Stimulated activated CD4-positive, alpha-beta T cell treated with anti-CD3 and anti-CD28 coated beads, Interleukin-12 subunit alpha, Interleukin-12 subunit beta, amount 100 ng/mL, for 48 hours (primary cell): ENCODE measurements around the gene CAV3.
"Not testable (repeated sequence)": the region's sequence is repeated elsewhere in the genome, so short reads cannot be mapped to it uniquely, and the experiment has no call there.

Experiments
- DNase-seq, 3 donors: peaks; one replicate each; pipeline ENCODE4 v3.0.0-alpha.2; 2020; ENCODE audit warnings: low read depth in 2 of 3, low spot score in 1 of 3

CAV3 gene

DNA sequence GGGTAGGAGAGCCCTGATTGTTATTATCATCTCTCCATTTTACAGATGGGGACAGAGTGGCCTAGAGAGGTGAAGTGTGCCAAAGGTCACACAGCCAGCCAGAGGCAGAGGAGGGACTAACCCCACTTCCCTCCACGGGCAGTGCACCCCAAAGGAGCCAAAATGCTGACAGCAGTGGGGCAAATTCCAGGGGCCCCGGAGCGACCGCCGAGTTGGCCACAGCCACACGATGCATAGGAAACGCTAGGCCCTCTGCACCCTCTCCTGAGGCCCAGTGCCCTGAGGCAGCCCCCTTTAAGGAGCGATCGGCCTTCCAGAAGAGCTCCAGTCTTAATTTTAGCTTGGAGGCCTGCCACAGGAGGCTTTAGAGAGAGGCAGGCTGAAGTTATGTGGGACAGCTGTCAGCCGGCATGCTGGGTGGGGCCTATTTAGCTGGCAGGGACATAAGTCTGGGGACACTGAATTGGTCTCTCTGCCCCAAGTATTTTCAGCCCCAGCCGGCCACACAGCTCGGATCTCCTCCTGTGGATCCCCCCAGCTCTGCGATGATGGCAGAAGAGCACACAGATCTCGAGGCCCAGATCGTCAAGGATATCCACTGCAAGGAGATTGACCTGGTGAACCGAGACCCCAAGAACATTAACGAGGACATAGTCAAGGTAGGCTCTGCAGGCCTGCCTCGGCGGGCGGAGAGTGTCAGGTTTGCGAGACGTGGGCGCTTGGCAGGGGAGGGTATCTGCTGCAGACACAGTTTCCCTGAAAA lies at the start of gene CAV3:
CAV3 (plus strand) TSS at position 471 of the 763 bp plus-strand sequence; CDS start at position 546, 75 bp downstream.
- DNase-seq, result no peak

DNA sequence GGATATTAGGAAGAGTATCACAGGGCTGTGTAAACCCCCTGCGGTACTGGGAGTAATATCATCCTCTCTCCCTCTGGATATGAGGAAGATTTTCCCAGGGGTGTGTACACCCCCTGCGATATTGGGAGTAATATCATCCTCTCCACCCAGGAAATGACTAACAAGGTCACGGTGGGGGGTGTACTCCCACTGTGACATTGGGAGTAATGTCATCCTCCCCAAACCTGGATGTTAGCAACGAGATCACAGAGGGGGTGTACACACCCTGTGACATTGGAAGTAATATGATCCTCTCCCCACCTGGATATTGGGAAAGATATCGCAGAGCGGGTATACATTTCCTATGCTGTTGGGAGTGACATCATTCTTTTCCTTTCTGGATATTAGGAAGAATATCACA lies 48.6 kb upstream of the CAV3 start:
- not testable (repeated sequence) for DNase-seq

DNA sequence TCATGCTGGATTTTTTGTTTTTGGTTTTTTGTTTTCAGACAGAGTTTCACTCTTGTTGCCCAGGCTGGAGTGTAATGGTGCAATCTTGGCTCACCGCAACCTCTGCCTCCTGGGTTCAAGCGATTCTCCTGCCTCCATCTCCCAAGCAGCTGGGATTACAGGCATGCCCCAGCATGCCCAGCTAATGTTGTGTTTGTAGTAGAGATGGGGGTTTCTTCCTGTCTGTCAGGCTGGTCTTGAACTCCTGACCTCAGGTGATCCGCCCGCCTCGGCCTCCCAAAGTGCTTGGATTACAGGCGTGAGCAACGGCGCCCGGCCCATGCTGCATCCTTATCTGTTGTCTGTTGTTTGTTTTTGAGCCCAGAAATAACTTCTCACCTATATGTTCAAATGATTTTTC lies 42.3 kb upstream of the CAV3 start:
- not testable (repeated sequence) for DNase-seq

- DNase-seq, result peak in 1 of 3 donors; percentile 1
These were observed 31.0 kb upstream of the CAV3 start for GRCh38 chr3:8702560-8702959.

DNA sequence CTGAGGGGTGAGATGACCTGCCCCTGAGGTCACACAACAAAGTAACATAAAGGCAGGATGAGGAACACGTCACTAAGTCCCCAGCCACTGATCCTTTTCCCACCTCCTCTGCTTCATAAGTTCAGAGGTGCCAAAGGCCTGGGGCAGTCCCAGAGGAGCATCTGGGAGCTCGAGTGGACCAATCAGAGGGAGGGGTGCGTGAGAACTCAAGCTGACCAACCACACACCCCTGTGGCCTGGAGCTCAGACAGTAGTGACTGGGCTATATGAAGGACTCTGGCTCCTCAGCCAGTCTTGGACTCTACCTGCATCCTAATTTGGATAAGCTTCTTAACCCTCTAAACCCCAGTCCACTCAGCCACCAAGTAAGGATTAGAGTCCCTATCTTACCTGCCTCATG lies 28.0 kb upstream of the CAV3 start:
- no peak for DNase-seq

DNA sequence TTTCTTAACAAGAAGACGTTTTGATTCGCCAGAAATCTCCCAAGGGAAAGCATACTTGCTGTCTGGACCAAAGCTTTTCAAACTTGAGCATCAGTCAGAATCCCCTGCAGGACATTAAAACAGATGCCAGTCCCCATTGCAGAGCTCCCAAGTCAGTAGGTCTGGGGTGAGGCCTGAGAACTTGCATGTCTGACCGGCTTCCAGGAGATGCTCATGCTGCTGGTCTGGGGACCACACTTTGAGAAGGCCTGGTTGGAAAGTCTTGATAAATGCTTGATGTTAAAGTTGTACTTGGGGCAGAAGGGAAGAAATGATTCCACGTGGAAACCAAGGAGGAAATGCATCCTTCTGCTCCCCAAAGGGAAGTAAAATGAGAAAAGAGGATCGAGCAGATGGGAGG lies 24.3 kb upstream of the CAV3 start:
- DNase-seq, result no peak

DNA sequence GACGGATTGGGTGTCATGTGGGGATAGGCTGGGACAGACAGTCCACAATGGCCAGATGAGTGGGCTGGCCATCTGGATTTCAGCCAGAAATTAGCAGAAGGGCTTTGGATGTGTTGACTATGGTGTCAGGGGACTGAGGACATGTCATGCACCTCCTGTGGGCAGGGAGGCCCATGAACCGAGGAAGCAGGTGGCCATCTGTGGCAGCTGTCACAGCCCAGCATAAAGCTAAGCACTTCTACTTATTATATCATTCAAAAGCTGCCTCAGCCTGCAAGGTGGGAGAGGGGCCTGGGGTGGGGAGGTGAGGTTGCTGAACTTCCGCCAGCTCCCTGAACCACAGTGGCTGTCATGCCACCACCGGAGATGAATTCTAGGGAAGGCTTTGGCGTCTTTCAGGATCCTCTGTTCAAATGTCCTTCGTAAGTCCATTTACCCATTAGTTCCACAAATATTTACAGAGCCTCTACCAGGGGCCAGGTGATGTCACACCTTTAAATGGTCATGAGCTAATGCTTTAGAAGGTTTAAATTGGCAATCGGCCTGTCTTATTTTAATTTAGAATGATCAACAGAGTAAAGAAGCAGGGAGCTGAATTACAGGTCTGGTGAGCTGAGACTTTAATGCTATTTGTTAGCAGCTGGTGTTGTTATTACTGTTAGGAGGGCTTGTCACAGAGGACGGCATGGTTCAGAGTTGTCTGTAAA lies 23.6 kb upstream of the CAV3 start:
- DNase-seq, result no peak

DNA sequence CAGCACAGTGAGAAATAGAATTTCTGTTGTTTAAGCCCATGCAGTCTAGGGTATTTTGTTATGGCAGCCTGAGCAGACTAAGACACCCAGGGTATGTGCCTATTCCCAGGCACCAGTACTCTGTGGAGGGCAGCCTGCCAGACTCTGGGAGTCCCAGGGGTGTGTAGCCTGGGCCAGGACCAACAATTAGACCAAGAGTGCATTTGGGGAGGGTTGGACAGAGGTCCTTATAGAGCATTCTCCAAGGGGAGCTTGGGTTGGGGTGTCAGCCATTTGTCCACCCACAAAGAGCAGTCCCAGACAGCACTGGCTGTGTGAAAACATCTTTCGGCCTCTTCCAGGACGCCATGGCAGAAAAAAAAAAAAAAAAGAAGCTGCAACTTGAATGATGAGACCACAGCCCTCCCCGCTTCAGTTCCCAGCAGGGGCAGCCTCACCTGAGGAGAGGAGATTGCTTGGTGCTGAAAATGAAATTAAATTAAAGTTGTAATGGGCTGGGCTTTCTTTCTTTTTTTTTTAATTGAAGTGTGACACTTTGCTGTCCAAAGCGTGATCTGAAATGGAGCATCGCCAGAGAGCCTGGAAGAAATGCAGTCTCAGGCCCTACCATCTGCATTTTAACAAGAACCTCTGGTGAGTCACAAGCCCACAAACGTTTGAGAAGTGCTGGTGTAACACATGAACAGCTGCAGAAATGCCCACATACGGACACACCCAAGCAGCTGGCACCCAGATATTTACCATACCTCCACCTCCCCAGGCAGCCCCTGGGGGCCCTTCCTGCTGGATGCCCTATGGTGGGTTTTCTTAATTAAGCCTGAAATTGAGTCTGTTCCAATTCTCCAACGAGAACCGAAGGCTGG lies 21.3 kb upstream of the CAV3 start:
- DNase-seq, result no peak

- DNase-seq, result no peak
These were observed 20.7 kb upstream of the CAV3 start for GRCh38 chr3:8712908-8713255.

GRCh38 chr3:8713901-8714759 lies 19.5 kb upstream of the CAV3 start:
- no peak for DNase-seq

DNA sequence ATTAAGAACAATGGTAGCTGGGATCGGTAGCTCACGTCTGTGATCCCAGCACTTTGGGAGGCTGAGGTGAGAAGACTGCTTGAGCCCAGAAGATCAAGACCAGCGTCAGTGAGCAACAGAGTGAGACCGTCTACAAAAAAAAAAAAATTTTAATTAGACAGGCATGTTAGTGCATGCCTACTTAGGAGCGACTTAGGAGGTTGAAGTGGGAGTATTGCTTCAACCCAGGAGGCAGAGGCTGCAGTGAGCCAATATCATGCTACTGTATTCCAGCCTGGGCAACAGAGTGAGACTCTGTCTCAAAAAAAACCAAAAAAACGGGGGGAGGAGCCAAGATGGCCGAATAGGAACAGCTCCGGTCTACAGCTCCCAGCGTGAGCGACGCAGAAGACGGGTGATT lies 17.8 kb upstream of the CAV3 start:
- not testable (repeated sequence) for DNase-seq

- no peak for DNase-seq
These were observed 10.8 kb upstream of the CAV3 start for GRCh38 chr3:8722808-8723207.

GRCh38 chr3:8723612-8724011 lies 10.0 kb upstream of the CAV3 start:
- no peak for DNase-seq

- no peak for DNase-seq
These were observed 9.4 kb upstream of the CAV3 start for GRCh38 chr3:8724108-8724752.

GRCh38 chr3:8727605-8728512 lies 5.7 kb upstream of the CAV3 start:
- no peak for DNase-seq

DNA sequence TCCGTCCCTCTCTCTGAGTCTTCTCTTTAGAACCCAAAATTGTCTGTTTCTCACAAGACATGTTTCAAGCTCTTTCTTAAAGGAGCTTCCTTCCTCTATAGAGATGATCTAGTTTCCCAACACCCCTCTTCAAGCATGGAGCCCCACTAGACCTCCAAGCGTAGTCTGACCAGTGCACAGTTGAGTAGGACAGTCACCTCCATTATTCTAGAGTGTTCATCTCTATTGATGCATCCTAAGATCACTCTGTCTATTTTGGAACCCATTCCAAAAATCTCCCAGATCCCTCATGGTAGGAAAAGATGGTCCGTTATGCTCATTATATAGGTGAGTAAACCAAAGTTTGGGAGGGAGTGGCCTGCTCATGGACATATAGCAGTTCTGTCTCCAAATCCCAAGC lies 4.1 kb upstream of the CAV3 start:
- DNase-seq, result no peak

DNA sequence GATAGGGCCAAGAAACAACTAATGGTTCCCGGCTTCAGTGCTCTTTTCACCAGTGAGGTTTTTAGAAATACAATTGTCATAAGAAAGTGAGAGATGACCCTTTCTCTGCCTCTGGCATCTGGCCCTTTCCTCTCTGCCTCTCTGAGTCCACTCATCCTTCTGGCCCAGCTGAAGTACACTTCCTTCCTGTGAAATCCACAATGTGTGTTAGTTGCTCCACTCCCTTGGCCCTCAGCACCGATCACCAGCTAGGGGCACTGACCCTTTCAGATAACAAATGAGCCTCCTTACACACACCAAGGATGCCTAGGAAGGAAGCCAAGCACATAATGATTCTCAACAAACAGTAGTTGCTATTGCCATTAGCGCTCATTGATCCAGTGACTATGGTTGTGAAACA lies 2.9 kb upstream of the CAV3 start:
- no peak for DNase-seq

DNA sequence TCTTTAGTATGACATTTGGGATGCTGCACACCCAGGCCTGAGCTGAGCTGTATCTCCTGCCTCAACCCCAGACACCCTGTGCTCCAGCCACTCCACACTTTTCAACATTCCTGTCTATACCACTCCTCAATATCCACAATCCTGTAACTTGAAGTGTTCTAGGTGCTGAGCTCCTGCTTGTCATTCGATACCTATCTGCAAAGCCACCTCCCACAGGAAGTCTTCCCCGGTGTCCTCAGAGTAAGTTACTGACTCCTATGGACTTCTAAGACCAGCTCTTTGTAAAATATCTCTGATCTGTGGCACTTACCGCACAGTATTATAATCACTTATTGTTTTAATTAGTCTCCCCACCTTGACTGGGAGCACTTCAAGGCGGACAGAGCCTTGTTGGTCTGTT lies 1.2 kb upstream of the CAV3 start:
- DNase-seq, result no peak

GRCh38 chr3:8734137-8734878 lies 706 bp downstream of the CAV3 start:
- DNase-seq, result no peak
